Measurements from ENCODE around the gene TMEM43. TPM values are rescaled to one million over a fixed set of nuclear protein-coding genes. Genes with fewer than 3 reads are reported as not detected.

TMEM43 gene
- total and polyA plus RNA-seq, 2 of the 8 experiments (the other 6 are each of a cell fraction or from before 2014, with no cell fraction given) = 27.0 to 33.7 TPM

- TF ChIP-seq GABPA (IDR thresholded peaks at IDR 0.05; ENCODE audit: borderline replicate concordance, insufficient read depth, low read length) (0 out of 2 replicates have a peak, but pooled peaks have one; percentile 19), SP2 (IDR thresholded peaks at IDR 0.05; ENCODE audit: low read length) (no peak), CTCF (IDR thresholded peaks at IDR 0.05; ENCODE audit: control extremely low read depth in 1 of 3, insufficient read depth in 1 of 3, low read depth in 1 of 3, low read length in 3 of 3) (no peak), CTBP2 (IDR thresholded peaks at IDR 0.05; ENCODE audit: borderline replicate concordance, insufficient read depth, insufficient read length, low read length) (no peak), SP1 (IDR thresholded peaks at IDR 0.05; ENCODE audit: low read depth, low read length) (peak; percentile 51; the same call in 1 of the 2 replicates), CHD1 (IDR thresholded peaks at IDR 0.05; ENCODE audit: low read depth, low read length) (no peak), HDAC6 (IDR thresholded peaks at IDR 0.05; ENCODE audit: low read depth, low read length) (no peak), EP300 (IDR thresholded peaks at IDR 0.05; ENCODE audit: borderline replicate concordance in 1 of 2, low read depth in 2 of 2, low read length in 2 of 2) (no peak), CBX8 (IDR thresholded peaks at IDR 0.05; ENCODE audit: borderline replicate concordance, low read depth, low read length) (no peak), CEBPB (IDR thresholded peaks at IDR 0.05; ENCODE audit: low read depth, low read length) (no peak), SRF (IDR thresholded peaks at IDR 0.05; ENCODE audit: low read depth, low read length) (no peak), TEAD4 (IDR thresholded peaks at IDR 0.05; ENCODE audit: low read depth, low read length) (0 out of 2 replicates have a peak, but pooled peaks have one; percentile 14), TAF7 (optimal IDR thresholded peaks at IDR 0.05; ENCODE audit: borderline replicate concordance, low read depth, low read length) (peak; percentile 28), SIRT6 (IDR thresholded peaks at IDR 0.05; ENCODE audit: low read length) (no peak), POU5F1 (IDR thresholded peaks at IDR 0.05; ENCODE audit: low read depth, low read length) (no peak), PHF8 (conservative IDR thresholded peaks at IDR 0.05; ENCODE audit: low read depth, low read length) (peak; percentile 89), BRCA1 (IDR thresholded peaks at IDR 0.05; ENCODE audit: low read depth, low read length) (peak; percentile 98), ZNF274 (IDR thresholded peaks at IDR 0.05; ENCODE audit: borderline replicate concordance, extremely low read depth, low read length) (no peak), SIN3A (conservative IDR thresholded peaks at IDR 0.05 in 1 of 2, IDR thresholded peaks at IDR 0.05 in 1 of 2; ENCODE audit: low read depth in 1 of 2, low read length in 2 of 2) (peak; percentile 51 to 67; a peak in 2 of 4 replicates), NRF1 (IDR thresholded peaks at IDR 0.05; ENCODE audit: low read depth, low read length) (no peak), JUND (IDR thresholded peaks at IDR 0.05; ENCODE audit: low read length) (no peak), JUN (IDR thresholded peaks at IDR 0.05; ENCODE audit: low read depth, low read length) (no peak)
These were observed 53.6 kb downstream of the TMEM43 start, which contains the start of the genes LSM3 and XPC (continued) for GRCh38 chr3:14178247-14179113.
